Stimulated activated CD4-positive, alpha-beta T cell treated with anti-CD3 and anti-CD28 coated beads, Interleukin-4, amount 100 ng/mL, for 48 hours (primary cell): ENCODE results near the gene NAGLU.

Experiments used
- DNase-seq, 2 donors: peaks; one replicate each; pipeline ENCODE4 v3.0.0-alpha.2; 2020; ENCODE audit warnings: low read depth in 2 of 2

NAGLU gene

GRCh38 chr17:42536048-42536371 lies at the start of gene NAGLU:
TSS of gene NAGLU (plus strand) at chr17:42536241. CDS start at chr17:42536273, 32 bp downstream.
- peak; percentile 82 to 88 for DNase-seq

GRCh38 chr17:42488032-42488431 lies 48.0 kb upstream of the NAGLU start:
- DNase-seq = no peak

- no peak for DNase-seq
These were observed 42.7 kb upstream of the NAGLU start for GRCh38 chr17:42493319-42493718.

GRCh38 chr17:42494673-42495072 lies 41.4 kb upstream of the NAGLU start:
- DNase-seq = no peak

- DNase-seq = no peak
These were observed 37.2 kb upstream of the NAGLU start for GRCh38 chr17:42498828-42499227.

- DNase-seq = no peak
These were observed 34.0 kb upstream of the NAGLU start for GRCh38 chr17:42502091-42502490.

- DNase-seq = no peak
These were observed 33.1 kb upstream of the NAGLU start for GRCh38 chr17:42502926-42503325.

- no peak for DNase-seq
These were observed 28.4 kb upstream of the NAGLU start for GRCh38 chr17:42507671-42508070.

- no peak for DNase-seq
These were observed 27.4 kb upstream of the NAGLU start for GRCh38 chr17:42508426-42509165.

- DNase-seq = no peak
These were observed 26.6 kb upstream of the NAGLU start for GRCh38 chr17:42509409-42509808.

GRCh38 chr17:42509841-42510240 lies 26.2 kb upstream of the NAGLU start:
- no peak for DNase-seq

GRCh38 chr17:42512246-42512645 lies 23.8 kb upstream of the NAGLU start:
- no peak for DNase-seq

GRCh38 chr17:42512733-42513251 lies 23.2 kb upstream of the NAGLU start:
- no peak for DNase-seq

- DNase-seq = no peak
These were observed 22.4 kb upstream of the NAGLU start for GRCh38 chr17:42513686-42514085.

GRCh38 chr17:42514279-42514678 lies 21.8 kb upstream of the NAGLU start:
- no peak for DNase-seq

GRCh38 chr17:42514867-42515266 lies 21.2 kb upstream of the NAGLU start:
- DNase-seq = no peak

- peak; percentile 69 to 87 for DNase-seq
These were observed 18.5 kb upstream of the NAGLU start for GRCh38 chr17:42517516-42517915.

GRCh38 chr17:42518046-42518754 lies 17.8 kb upstream of the NAGLU start:
- no peak for DNase-seq

- no peak for DNase-seq
These were observed 17.1 kb upstream of the NAGLU start for GRCh38 chr17:42518755-42519545.

- DNase-seq = no peak
These were observed 16.2 kb upstream of the NAGLU start for GRCh38 chr17:42519546-42520491.

- no peak for DNase-seq
These were observed 15.5 kb upstream of the NAGLU start for GRCh38 chr17:42520540-42520951.
